Endothelial cell of umbilical vein (primary cell): Measurements from ENCODE around the gene SLC28A1. TPM values are rescaled to one million over a fixed set of nuclear protein-coding genes. Genes with fewer than 3 reads are reported as not detected.

Experiments used
- BruUV-seq: library from RNA; stranded (reverse); fragments of 400-500 nt; replicated peaks from 2 replicates; lab custom pipeline; 2021; lab: Mats Ljungman, UMichigan
- CTCF ChIA-PET: fragments of 300-600, 350-600 bp; sonication (Branson Sonifier 250); formaldehyde crosslinking; loops from one replicate; lab custom pipeline; 2021; ENCODE audit warnings: antibody characterized with exemption, inconsistent platforms; lab: Charles Lee
- POLR2A ChIA-PET: fragments of 300-600, 350-600 bp; sonication (Branson Sonifier 250); formaldehyde crosslinking; loops from one replicate; lab custom pipeline; 2021; ENCODE audit warnings: antibody characterized with exemption, inconsistent platforms; lab: Charles Lee
- DNase-seq: peaks from one replicate; pipeline ENCODE4 v3.0.0-alpha.2; 2011; ENCODE audit warnings: low read depth, low spot score
- FAIRE-seq: peaks from 2 replicates; lab custom pipeline; 2011; peaks lifted over from hg19 to GRCh38; lab: Jason Lieb, UNC
- H2AFZ ChIP-seq: 2 replicates; pipeline ENCODE4 v1.6.0; 2012; ENCODE audit warnings: low read depth, low read length, control low read depth, inconsistent platforms
- H3K27ac ChIP-seq: 2 replicates; pipeline ENCODE4 v1.5.1; 2011; ENCODE audit warnings: low read depth, mild to moderate bottlenecking, control low read depth, low read length, moderate library complexity; ENCODE audit not compliant: insufficient read depth
- H3K27me3 ChIP-seq, 2 experiments: 2 replicates each; pipeline versions ENCODE4 v1.6.0 to v1.6.1; 2011; ENCODE audit warnings: low read length in 2 of 2, mixed read lengths in 1 of 2; ENCODE audit not compliant: control insufficient read depth in 2 of 2, insufficient read depth in 2 of 2
- H3K36me3 ChIP-seq, 2 experiments: 2 replicates in 1 of 2; 3 replicates in 1 of 2; pipeline ENCODE4 v1.5.1; 2011; ENCODE audit warnings: low read length in 2 of 2, mild to moderate bottlenecking in 1 of 2, moderate library complexity in 1 of 2; ENCODE audit not compliant: control insufficient read depth in 2 of 2, insufficient read depth in 2 of 2; ENCODE audit errors: extremely low read depth in 1 of 2
- H3K4me1 ChIP-seq: 3 replicates; pipeline ENCODE4 v1.5.1; 2011; ENCODE audit warnings: mild to moderate bottlenecking, low read length; ENCODE audit not compliant: control insufficient read depth, insufficient read depth; ENCODE audit errors: extremely low read depth
- H3K4me2 ChIP-seq: 2 replicates; pipeline ENCODE4 v1.6.1; 2011; ENCODE audit warnings: low read length, control low read depth, mixed read lengths; ENCODE audit not compliant: insufficient read depth
- H3K4me3 ChIP-seq, 3 experiments: fragments of 200-600 bp in 1 of 3; sonication (generic), shearing (Covaris generic) in 1 of 3; replicated peaks in 1 of 3; 2 replicates each; pipeline ENCODE4 v1.5.1; 2011 to 2016; ENCODE audit warnings: control low read depth in 3 of 3, low read length in 3 of 3, mild to moderate bottlenecking in 2 of 3, inconsistent platforms in 1 of 3, low read depth in 1 of 3, moderate library complexity in 1 of 3; ENCODE audit not compliant: insufficient read depth in 1 of 3
- H3K79me2 ChIP-seq: 2 replicates; pipeline ENCODE4 v1.6.0; 2012; ENCODE audit warnings: low read length, inconsistent platforms; ENCODE audit not compliant: control insufficient read depth, insufficient read depth
- H3K9ac ChIP-seq: replicated peaks from 2 replicates; pipeline ENCODE3; 2011; ENCODE audit warnings: low read length, control low read depth; ENCODE audit not compliant: insufficient read depth; ENCODE audit errors: extremely low read depth
- H3K9me1 ChIP-seq: replicated peaks from 3 replicates; pipeline ENCODE4 v1.6.0; 2011; ENCODE audit warnings: mild to moderate bottlenecking, low read length; ENCODE audit not compliant: control insufficient read depth, insufficient read depth; ENCODE audit errors: extremely low read depth
- H3K9me3 ChIP-seq: replicated peaks from 2 replicates; pipeline ENCODE4 v1.5.1; 2012; ENCODE audit warnings: low read length, inconsistent platforms; ENCODE audit not compliant: control insufficient read depth, insufficient read depth
- H4K20me1 ChIP-seq: replicated peaks from 2 replicates; pipeline ENCODE3; 2011; ENCODE audit warnings: mild to moderate bottlenecking, low read length; ENCODE audit not compliant: control insufficient read depth, insufficient read depth; ENCODE audit errors: extremely low read depth
- CTCF ChIP-seq, 2 donors: IDR thresholded peaks; 1 replicate in 1 of 2; 2 replicates in 1 of 2; pipeline ENCODE4 v1.5.1; 2011; ENCODE audit warnings: low read length in 2 of 2, mild to moderate bottlenecking in 2 of 2, moderate library complexity in 2 of 2, control low read depth in 1 of 2, inconsistent platforms in 1 of 2, low read depth in 1 of 2; ENCODE audit not compliant: insufficient read depth in 1 of 2; ENCODE audit errors: extremely low read depth in 1 of 2
- EZH2 ChIP-seq: IDR thresholded peaks from 2 replicates; pipeline ENCODE4 v1.6.1; 2012; ENCODE audit warnings: borderline replicate concordance, low read depth, mild to moderate bottlenecking, moderate library complexity, low read length, inconsistent platforms; ENCODE audit not compliant: severe bottlenecking
- FOS ChIP-seq: IDR thresholded peaks from 2 replicates; pipeline ENCODE4 v1.6.1; 2011; ENCODE audit warnings: mild to moderate bottlenecking, low read length, moderate library complexity, borderline replicate concordance; ENCODE audit not compliant: insufficient read depth
- GATA2 ChIP-seq: IDR thresholded peaks from 2 replicates; pipeline ENCODE4 v1.7.0; 2011; ENCODE audit warnings: low read depth, mild to moderate bottlenecking, moderate library complexity, mixed read lengths, low read length; ENCODE audit not compliant: insufficient read length, insufficient read depth
- JUN ChIP-seq: IDR thresholded peaks from 2 replicates; pipeline ENCODE4 v1.6.1; 2011; ENCODE audit warnings: borderline replicate concordance, low read depth; ENCODE audit not compliant: insufficient read length, insufficient read depth
- MAX ChIP-seq: IDR thresholded peaks from 2 replicates; pipeline ENCODE4 v1.6.1; 2011; ENCODE audit not compliant: insufficient read depth, insufficient read length
- MYC ChIP-seq: IDR thresholded peaks from one replicate; pipeline ENCODE4 v1.6.1; 2011; ENCODE audit warnings: mild to moderate bottlenecking, low read depth, low read length
- POLR2A ChIP-seq: IDR thresholded peaks from 2 replicates; pipeline ENCODE4 v1.6.1; 2012; ENCODE audit warnings: low read depth, mild to moderate bottlenecking, control low read depth, low read length
- POLR2AphosphoS5 ChIP-seq: IDR thresholded peaks from 2 replicates; pipeline ENCODE4 v1.6.1; 2012; ENCODE audit warnings: low read depth, mild to moderate bottlenecking, control low read depth, low read length, moderate library complexity; ENCODE audit not compliant: insufficient read depth
- dilution Hi-C: fragments of 300-500 bp; cut with MboI; formaldehyde crosslinking; loops from one replicate; pipeline ENCODE4 v1.15.0; 2019; ENCODE audit warnings: low sequenced_read_pairs; ENCODE audit not compliant: extremely low pct_ligation_motif_present
- intact Hi-C: fragments of 100-400 bp; cut with micrococcal nuclease; formaldehyde crosslinking; loops from one replicate; pipeline ENCODE4 v1.10.0; 2022
- polyA plus RNA-seq, 4 experiments: library from polyadenylated mRNA; depleted of rRNA in 3 of 4; stranded (reverse) in 3 of 4; unstranded in 1 of 4; fragments of >200 nt; gene quantifications; 2 replicates each; pipeline versions ENCODE4 v1.2.1 to v1.2.3, GENCODE V29; 2011 to 2012; ENCODE audit warnings: missing spikeins in 1 of 4
- total RNA-seq: library from RNA; stranded (reverse); gene quantifications from 2 replicates; pipeline ENCODE4 v1.2.3, GENCODE V29; 2021

The SLC28A1 gene
- total and polyA plus RNA-seq, 2 donors (not counting 3 experiments of a cell fraction or from before 2014, with no cell fraction given): not detected

GRCh38 chr15:84950570-84951111, 66.2 kb downstream of the SLC28A1 start:
- intact Hi-C loops: no loop called here
- no peak overlapping the region for H3K4me2 ChIP-seq
- BruUV-seq: no TSS peak

More at GRCh38 chr15:84950570-84951111, 66.2 kb downstream of the SLC28A1 start:
- H3K27me3 ChIP-seq: no peaks in the 10 kb centered on the region
- POLR2A ChIA-PET: no interaction called here
- H3K9me3 ChIP-seq: no peaks in the 10 kb centered on the region
- H3K9ac ChIP-seq: no peak overlapping the region
- no peak for TF ChIP-seq CTCF (IDR thresholded peaks at IDR 0.05; ENCODE audit: extremely low read depth in 1 of 2, insufficient read depth in 1 of 2, low read depth in 1 of 2, low read length in 2 of 2)
- TF ChIP-seq GATA2: no peak
- TF ChIP-seq POLR2A: no peak
- TF ChIP-seq POLR2AphosphoS5: no peak
- TF ChIP-seq JUN: no peak
- TF ChIP-seq MYC: no peak
- TF ChIP-seq FOS: no peak
- no peak for TF ChIP-seq EZH2
- TF ChIP-seq MAX: no peak
- no peak overlapping the region for H3K4me3 ChIP-seq
- CTCF ChIA-PET: interaction anchor here (0.7 to 2.2 kb wide), 2 partner anchors 21 to 94 kb away, joined by 3 to 14 read pairs; no protein-coding TSS in a partner anchor
- DNase-seq: no peak
- FAIRE-seq: no peak
- dilution Hi-C loops: loop anchor here (25.0 kb wide), 1 partner anchor 113 kb away; no protein-coding TSS in a partner anchor
- no peaks in the 10 kb centered on the region for H3K9me1 ChIP-seq
- no peaks in the 10 kb centered on the region for H3K79me2 ChIP-seq
- H2AFZ ChIP-seq: no peak overlapping the region
- H3K36me3 ChIP-seq: no peaks in the 10 kb centered on the region
- no peaks in the 10 kb centered on the region for H4K20me1 ChIP-seq
- H3K4me1 ChIP-seq: peaks cover 18% of the 10 kb centered on the region
- H3K27ac ChIP-seq: no peak overlapping the region
